AG08396 (cell line): ENCODE data around the gene RIMS4.
"Not testable (repeated sequence)": the region's sequence is repeated elsewhere in the genome, so short reads cannot be mapped to it uniquely, and the experiment has no call there.

Experiments
- DNase-seq: peaks from one replicate; pipeline ENCODE4 v3.0.0; 2012; ENCODE audit warnings: low spot score, mixed read lengths

RIMS4 gene

DNA sequence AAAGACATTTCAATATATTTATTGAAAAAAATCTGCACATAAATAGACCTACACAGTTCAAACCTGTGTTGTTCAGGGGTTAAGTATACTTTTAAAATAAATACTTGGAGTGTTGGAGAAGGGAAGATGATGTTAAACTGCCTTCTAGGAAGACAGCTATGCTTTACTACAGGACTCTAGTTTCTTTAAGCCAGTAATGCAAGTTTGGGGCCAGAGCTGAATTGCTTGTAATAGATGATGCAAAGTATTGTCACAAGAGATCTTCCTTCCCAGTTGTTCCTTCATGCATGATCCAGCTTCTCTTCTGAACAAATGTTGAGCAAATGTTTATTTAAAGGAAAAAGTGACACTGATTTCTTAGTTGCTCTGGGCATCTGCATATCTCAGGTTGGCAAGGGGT lies 20.2 kb upstream of the RIMS4 start:
- DNase-seq: no peak

DNA sequence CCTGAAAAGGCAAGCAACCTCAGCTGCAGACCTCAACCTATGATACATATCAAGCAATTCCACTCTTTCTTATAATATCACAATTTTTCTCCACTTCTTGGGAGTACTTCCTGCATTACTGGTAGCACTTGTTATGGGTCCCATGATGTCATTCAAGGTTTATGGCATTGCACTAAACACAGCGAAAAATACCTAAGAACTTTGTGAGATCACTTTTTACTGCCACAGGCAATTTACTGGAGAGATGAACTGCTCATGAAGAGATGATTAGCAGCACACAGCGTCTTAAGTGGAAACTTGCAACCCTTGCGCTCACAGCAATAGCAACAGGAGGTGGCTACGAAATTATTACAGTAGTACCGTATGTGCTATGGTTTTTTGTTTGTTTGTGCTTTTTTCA lies 19.3 kb upstream of the RIMS4 start:
- DNase-seq: no peak

DNA sequence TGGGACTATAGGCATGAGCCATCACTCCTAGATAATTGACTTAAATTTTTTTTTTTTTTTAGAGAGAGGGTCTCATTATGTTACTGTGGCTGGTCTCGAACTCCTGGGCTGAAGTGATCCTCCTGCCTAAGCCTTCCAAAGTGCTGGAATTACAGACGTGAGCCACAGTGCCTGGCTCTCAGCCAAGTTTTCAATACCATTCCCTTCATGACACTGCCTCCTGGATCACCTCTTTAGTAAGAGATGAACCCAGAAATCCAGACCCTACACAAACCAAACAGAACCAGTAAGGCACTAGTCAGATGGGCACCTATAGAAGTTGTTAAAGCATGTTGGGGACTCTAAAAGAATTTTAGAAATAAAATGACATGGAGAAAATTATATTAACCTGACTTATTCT lies 18.3 kb upstream of the RIMS4 start:
- no peak for DNase-seq

DNA sequence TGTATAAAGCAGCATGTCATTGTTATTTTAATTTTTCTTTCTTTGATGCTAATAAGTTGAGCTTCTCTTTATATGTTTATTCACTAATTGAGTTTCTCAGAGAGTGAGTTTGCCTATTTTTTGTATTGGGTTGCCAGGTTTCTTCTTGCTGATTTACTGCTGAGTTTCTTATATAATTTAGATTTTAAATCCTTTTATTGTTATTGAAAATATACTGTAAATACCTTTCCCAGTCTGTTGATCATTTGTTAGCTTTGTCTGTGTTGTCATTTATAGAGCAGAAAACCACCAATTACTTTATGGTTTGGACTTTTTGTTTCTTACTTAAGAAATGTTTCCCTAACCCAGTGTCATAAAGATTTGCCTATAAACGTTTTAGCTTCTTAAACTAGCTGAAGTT lies 17.1 kb upstream of the RIMS4 start:
- no peak for DNase-seq

DNA sequence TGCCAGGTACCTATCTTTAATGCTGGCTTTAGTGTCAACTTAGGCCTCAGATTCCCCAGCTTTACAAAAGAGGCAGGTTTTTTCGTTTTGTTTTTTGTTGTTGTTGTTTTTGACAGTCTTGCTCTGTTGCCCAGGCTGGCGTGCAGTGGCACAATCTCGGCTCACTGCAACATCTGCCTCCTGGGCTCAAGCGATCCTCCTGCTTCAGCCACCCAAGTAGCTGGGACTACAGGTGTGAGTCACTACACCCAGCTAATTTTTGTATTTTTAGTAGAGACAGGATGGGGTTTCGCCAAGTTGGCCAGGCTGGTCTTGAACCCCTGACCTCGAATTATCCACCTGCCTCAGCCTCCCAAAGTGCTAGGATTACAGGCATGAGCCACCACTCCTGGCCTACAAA lies 11.2 kb upstream of the RIMS4 start:
- not testable (repeated sequence) for DNase-seq

DNA sequence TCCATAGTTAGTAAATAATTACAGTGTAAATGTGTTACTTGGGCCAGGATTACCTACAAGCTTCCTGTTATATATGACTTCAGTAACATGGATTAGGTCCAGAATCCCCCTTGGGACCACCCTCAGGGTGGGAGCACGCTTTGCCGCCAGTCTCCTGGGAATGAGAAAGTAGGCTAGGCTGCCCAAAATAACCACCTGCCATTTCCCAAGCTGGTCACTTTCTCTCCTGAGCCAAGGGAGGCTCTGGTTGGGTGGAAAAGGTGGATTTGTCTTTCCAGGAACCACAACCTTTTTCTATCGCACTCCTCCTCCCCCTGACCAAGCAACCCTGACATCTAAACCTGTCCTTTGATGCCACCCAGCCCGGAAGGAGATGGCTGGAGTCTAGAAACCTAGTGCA lies 9.6 kb upstream of the RIMS4 start:
- DNase-seq: no peak

DNA sequence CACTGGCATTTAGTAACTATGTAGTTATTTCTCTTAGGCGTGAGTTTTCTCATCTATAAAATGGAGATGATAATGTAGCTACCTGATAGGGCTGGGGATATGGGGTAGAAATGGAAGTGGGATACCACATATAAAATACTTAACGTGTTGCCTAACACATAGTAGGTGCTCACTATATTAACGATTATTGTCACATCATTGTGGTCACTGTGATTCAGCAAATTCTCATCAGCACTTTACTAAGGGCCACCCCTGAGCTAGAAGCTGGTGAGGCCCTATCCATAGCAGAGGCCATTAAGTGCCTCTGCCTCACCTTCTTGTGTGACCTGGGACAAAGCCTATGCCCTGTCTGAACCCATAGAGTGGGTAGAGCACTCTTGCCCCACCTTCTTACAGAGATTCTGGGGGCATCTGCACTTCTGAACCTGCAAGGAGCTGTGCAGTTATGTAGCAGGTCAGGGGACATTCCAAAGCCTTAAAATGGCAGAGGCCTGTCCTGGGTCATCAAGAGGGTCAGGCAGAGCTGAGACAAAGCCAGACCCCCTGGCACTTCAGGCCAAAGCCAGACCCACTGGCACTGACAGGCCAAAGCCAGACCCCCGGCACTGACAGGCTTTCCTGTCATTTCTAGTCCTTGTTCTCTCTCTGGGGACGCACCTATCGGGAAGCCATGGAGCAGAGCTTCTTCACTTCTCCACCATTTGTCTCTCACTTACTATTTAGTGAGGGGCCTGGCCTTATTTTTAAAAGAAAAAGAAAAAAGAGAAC lies 7.0 kb upstream of the RIMS4 start:
- DNase-seq: no peak

DNA sequence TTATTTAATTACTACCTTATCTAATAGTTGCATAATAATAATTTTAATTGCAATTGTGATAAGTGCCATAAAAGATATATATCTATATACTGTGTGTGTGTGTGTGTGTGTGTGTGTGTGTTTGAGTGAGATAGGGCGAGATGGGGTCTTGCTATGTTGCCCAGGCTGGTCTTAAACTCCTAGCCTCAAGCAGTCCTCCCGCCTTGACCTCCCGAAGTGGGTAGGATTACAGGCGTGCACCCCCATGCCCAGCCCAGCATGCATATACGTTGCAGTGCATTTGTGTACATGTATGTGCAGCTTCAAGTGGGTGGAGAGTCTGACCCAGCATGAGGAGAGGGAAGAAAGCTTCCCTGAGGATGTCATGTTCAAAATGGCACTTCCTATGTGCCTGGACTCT lies 4.6 kb upstream of the RIMS4 start:
- DNase-seq: no peak

DNA sequence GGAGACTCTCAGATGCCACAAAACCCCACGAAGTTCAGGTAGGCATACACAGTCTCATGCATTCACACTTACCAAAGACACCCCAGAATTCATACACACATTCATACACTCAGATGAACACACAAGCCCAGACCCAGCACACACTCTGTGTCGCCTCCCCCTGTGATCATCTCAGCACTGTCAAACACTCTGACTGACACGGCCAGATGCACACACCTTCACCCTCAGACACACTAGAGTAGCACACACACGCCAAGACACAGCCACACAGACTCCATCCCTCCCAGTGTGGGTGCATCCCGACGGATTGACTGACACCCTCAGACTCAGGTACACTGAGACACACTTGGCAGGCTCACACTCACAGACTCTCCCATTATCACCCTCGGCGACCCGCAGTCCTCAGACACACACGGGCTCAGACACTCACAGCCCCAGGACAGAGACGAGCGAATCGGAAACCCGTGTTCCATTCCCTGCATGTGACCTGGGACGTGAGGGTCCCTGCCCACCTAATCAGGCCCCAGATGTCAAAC lies 872 bp upstream of the RIMS4 start:
- DNase-seq: no peak

DNA sequence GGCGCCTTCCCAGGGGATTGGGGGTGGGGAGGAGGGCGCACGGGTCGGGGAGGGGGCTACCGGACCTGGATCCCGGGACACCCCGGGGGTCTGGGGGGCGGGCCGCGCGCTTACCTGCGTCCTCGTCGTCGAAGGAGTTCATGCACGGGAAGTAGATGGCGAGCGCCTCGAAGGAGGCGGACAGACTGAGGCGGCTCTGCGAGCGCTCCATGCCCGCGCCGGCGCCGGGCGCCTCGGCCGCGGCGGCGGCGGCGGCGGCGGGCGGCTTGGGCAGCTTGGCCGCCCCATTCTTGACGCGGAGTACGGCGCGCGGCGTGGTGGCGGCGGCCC lies 320 bp downstream of the RIMS4 start:
- no peak for DNase-seq

DNA sequence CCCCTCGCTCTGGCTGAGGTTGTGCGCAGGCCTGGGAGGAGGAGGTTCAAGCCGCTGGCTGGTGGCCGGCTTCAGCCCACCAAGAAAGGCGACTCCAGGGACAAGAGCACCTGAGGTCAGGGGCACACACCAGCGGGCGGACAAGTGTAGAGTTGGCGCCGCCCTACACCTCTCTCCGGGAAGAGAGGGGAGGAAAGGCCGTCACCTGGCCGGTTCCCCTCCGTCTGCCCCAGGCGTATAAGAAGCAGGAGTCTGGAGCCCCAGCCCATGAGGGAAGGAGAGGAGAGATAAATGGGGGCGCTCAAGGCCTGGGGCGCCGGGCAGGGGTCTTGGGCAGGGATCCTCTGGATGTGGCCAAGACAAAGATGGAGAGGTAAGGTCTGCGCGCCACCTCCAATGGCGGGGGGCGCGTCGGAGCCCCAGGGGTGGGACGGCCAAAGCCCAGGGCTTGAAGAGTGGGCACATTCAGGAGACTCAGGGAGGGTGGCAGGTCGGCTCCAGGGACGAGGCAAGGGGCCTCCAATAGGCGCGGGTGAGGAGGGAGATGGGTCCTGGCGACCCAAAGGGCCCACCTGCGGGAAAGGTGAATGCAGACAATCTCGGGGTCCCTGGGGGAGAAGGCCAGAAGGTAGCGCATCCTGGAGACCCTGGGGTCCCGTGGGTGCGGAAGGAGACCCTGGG lies 826 bp downstream of the RIMS4 start:
- DNase-seq: no peak

DNA sequence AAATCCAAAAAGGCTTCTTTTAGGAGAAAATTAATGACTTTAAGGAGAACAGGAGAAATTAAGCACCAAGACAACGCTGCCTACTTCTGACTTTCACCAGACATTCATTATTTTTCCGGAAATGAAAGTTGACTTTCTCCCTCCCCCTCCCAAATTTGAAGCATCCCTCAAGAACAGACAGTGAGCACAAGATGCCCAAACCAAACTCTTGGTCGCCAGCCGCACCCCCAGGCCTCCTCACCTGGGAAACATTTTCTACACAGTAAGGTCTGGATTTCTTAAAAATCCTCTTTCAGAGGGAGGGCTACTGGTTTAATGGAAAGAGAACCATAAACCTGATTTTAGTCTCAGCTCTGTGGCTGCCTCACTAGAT lies 2.7 kb downstream of the RIMS4 start:
- DNase-seq: no peak

DNA sequence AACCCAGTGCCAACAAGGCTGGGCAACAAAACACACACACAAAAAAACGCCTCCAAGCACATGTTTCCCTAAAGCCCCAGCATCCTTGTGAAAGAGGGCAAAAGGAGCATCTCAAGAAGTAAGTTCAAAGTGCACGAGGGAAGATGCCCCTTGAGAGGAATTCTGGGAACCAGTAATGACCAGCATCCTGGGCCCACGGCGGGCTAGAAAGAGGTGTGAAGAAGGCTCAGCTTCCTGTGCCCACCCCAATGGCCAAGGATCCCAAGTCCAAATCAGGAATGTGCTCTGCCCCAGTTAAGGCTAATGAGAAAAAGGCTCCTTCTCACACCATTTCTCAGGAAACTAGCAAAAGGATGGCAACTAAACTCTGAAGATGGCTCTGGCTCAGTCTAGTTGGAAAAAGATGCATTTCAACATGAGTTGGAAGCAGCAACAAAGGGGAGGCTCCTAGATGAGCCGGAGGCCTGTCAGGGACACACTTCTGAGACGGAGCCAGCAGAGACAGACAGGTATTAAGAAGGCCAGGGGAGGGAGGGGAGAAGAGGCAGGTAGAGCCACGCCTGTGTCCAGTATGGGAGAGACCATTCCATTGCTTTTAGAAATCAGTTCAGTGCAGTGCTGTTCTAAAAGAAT lies 3.2 kb downstream of the RIMS4 start:
- DNase-seq: no peak

DNA sequence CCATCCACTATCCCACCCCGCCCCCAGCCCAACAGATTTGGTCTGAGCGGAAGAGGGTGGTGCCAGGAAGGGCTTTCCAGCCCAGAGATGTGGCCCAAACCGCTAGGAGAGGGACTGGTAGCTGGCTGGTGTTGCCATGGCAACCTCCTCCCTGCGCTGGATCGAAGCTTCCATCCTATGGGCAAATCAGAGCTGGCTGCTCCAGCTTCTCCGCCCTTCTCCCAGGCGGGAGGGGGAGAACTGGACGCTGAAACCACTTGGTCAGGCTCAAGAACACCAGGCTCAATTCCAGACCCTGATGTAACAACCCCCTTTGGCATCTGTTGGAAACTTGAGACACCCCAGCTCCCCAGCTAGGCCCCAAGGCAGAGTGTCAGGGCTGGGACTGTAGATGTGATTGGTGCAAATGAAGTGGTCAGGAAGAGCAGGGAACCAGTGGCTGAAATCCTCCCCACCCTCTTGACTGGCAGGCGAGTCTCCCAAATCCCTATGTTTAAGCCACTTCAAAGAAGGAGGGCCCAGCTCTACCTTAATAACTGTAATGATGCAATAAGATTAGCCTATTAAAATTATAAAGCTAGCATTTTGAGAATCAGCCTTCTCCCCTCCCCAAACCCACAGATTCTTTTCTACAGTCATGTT lies 4.2 kb downstream of the RIMS4 start:
- DNase-seq: peak; percentile 48

DNA sequence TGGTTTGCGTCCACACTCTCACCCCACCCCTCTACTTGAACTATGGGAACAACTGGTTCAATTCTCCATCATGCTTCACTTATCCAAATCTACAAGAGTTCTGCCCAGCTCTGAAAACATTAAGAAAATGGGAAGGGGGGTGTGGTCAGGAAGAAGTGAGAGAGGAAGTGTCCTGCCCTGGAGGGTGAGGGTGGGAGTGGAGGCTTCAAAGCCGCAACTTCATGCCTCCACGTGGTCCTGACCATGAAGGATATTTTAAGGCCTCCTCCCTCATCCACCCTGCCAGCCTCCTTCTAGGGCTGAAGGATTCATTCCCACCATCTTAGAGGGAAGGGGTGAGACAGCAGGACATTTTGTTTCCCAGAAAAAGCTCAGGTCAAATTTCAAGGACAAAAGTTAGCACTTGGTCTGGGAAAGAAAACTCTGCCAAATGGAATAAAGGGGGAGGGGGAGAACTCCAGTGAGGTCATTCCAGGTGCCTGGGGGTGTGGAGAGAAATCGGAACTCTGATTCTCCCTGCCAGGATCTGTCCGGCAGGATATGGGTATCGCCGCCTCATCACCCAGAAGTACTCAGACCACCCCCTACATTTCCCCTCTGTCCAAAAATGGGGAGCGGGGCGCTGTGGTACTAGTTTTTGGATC lies 4.9 kb downstream of the RIMS4 start:
- DNase-seq: no peak

DNA sequence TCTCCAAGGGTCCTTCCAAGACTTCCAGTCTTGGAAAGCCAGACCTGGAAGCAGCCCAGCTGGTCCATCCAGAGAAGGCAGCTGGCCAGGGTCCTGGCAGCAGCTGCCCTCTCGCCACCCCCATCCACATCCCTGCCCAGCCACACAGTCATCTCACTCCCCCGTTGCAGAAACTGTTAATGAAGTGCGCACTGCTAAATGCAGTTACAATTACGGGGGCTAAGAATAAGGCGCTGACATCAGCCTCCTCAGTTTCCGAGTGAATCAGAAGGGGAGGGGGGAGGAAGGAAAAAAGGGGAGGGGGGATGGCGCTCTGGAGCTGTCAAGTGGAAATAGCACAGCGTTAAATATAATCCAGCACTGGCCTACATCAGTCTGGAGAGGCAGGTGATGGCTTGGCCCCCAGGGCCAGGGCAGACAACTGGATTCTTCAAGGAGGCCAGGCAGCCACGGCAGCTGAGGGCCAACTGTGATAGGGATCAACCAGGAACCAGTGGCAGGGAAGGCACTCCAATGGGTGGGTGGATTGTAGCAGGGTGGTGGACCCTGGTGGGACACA lies 6.9 kb downstream of the RIMS4 start:
- no peak for DNase-seq

DNA sequence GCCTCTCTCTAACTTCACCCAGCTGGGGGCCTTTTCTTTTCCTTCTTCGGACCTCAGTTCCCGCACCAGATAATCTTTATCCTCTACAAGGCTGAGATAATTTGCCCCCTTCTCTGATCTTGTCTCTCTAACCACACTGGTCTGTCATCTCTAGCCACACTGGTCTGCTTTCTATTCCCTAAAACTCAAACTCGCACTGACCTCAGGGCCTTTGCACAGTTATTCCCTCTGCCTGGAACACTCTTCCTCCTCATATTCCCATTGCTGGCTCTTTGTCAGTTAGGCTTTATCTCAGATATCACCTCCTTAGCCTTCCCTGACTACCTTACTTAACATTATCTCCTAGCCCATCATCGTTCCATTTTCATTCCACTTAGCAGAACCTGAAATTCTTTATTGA lies 7.6 kb downstream of the RIMS4 start:
- DNase-seq: no peak

DNA sequence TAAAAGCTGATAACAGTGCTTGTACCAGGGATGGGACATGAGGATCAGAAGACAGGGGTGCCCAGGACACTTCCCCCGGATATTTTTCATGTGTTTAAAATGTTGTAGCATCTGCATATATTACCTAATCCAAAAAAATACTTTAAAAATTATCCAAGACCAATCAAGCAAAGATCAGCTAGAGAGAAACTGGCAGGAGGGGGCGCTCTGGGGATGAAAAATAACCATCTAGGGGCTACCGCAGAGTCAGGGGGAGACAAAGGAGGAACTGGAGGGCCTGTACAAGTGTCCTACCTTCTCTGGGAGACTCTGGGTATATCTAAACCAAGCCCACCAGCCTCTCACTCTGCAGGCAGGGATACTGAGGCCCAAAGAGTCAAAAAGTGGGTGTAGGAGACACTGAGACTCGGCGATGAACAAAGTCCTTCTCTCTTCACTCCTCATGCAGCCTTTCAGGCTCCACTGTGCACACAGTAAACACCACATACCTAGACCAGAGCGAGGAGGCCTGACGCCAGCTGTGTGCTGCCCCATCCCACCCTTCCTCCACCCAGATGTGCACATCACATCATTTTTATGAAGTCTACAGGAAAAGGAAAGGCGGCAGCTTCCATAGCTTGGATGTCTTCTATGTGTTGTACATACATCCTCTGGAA lies 9.8 kb downstream of the RIMS4 start:
- DNase-seq: no peak

DNA sequence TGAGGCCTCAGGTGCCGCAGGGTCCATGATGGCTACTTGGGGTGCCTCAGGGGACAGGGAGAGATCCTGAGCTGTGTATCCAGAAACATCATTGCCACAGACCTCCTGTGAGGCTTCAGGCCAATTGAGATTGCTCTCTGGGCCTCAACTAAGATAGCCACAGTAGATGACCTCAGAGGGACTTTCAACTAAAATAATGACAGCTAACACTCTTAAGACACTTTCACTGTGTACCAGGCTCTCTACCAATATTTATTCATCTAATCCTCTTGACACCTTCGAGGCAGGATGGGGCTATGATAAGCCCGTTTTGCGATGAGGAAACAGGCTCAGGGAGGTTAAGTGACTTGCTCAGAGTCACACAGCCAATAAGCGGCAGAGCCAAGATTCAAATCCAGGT lies 10.7 kb downstream of the RIMS4 start:
- DNase-seq: no peak

DNA sequence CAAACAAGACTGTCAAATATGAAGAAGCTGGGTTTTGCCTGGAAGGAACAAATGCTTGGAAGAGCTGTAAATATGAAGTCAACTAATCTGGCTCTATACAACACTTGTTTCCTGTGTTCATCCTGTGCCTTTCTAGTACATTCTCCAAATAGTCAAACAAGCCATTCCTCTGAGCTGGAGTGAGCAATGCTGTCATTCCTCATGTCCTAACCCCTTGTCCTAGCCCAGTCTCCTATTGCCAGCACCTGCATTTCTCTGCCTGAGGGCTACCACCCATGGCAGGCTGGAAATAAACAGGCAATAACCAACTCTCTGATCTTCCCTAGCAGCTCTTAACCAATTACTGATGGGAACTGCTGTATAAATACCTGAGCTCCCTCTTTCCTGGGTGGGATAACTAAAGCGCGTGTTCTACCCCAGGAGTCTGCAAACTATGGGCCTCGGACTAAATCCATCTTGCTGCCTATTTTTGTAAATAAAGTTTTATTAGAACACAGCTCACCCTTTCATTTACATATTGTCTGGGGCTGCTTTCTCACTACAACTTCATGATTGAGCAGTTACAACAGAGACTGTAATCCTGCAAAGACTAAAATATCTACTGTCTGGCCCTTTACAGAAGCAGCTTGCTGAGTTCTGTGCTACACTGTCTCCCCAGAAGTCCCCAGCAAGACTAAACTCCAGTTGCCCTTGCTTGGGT lies 13.4 kb downstream of the RIMS4 start:
- no peak for DNase-seq

DNA sequence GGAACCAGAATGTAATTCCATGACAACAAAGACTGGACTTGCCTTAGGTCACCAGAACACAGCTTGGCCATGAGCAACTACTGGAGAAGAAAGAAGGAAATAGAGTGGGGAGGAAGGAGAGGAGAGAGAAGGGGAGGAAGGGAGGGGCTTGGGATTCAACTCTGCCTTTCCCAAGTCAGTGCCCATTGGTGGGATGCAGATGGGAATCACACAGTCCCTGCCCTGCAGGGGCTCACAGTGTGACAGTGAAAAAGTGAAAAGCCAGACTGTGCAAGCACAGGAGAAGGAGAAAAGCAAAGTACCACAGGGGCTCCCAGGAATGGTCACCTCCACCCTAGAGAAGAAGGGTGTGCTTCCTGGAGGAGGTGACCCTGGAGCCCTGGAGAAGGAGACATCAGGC lies 14.0 kb downstream of the RIMS4 start:
- no peak for DNase-seq
